HG02885 (cell line): ENCODE results near the gene CTSW.

Experiments
- ATAC-seq: cut with Tn5 transposase; IDR thresholded peaks from one replicate; pipeline ENCODE4 v1.9.1; 2021; ENCODE audit warnings: mild to moderate bottlenecking; ENCODE audit not compliant: unreplicated experiment, poor library complexity

The CTSW gene

GRCh38 chr11:65854852-65855837 is 24.5 kb upstream of the CTSW start:
- ATAC-seq: no peak

GRCh38 chr11:65855927-65856363 is 23.7 kb upstream of the CTSW start:
- ATAC-seq: no peak

- ATAC-seq: peak; percentile 31
Measured at GRCh38 chr11:65856689-65857499, 22.7 kb upstream of the CTSW start.

GRCh38 chr11:65857500-65857852 is 22.2 kb upstream of the CTSW start:
- ATAC-seq: peak; percentile 2

- peak; percentile 48 for ATAC-seq
Measured at GRCh38 chr11:65857853-65858680, 21.6 kb upstream of the CTSW start, which contains the start of gene CFL1. TSS of gene CFL1 (minus strand) at chr11:65858180. CDS start at chr11:65858099, 81 bp downstream.

GRCh38 chr11:65858681-65859087 is 21.0 kb upstream of the CTSW start:
- ATAC-seq: no peak

- peak; percentile 61 for ATAC-seq
Measured at GRCh38 chr11:65859095-65859811, 20.4 kb upstream of the CTSW start.

- no peak for ATAC-seq
Measured at GRCh38 chr11:65859812-65860277, 19.8 kb upstream of the CTSW start.

GRCh38 chr11:65860278-65861164 is 19.1 kb upstream of the CTSW start, which contains the start of gene MUS81:
TSS of gene MUS81 (plus strand) at chr11:65860433. CDS start at chr11:65860754, 321 bp downstream.
- peak; percentile 29 for ATAC-seq

GRCh38 chr11:65861165-65861505 is 18.5 kb upstream of the CTSW start:
- no peak for ATAC-seq

- no peak for ATAC-seq
Measured at GRCh38 chr11:65861533-65862183, 18.0 kb upstream of the CTSW start.

- no peak for ATAC-seq
Measured at GRCh38 chr11:65862191-65862735, 17.4 kb upstream of the CTSW start.

- no peak for ATAC-seq
Measured at GRCh38 chr11:65862941-65863888, 16.4 kb upstream of the CTSW start.

GRCh38 chr11:65863889-65864705 is 15.5 kb upstream of the CTSW start:
- ATAC-seq: no peak

GRCh38 chr11:65864706-65865471 is 14.7 kb upstream of the CTSW start:
- ATAC-seq: no peak
